ENCODE measurements around the gene COX7A2.

GRCh38 chr6:75230484-75231325, 12.9 kb downstream of the COX7A2 start:
- TF ChIP-seq, protein P1, sequence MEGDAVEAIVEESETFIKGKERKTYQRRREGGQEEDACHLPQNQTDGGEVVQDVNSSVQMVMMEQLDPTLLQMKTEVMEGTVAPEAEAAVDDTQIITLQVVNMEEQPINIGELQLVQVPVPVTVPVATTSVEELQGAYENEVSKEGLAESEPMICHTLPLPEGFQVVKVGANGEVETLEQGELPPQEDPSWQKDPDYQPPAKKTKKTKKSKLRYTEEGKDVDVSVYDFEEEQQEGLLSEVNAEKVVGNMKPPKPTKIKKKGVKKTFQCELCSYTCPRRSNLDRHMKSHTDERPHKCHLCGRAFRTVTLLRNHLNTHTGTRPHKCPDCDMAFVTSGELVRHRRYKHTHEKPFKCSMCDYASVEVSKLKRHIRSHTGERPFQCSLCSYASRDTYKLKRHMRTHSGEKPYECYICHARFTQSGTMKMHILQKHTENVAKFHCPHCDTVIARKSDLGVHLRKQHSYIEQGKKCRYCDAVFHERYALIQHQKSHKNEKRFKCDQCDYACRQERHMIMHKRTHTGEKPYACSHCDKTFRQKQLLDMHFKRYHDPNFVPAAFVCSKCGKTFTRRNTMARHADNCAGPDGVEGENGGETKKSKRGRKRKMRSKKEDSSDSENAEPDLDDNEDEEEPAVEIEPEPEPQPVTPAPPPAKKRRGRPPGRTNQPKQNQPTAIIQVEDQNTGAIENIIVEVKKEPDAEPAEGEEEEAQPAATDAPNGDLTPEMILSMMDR (IDR thresholded peaks at IDR 0.05) = peak; percentile 84
- TF ChIP-seq TCF7L2 (IDR thresholded peaks at IDR 0.05; ENCODE audit: low read depth, low read length) (no peak), POLR2AphosphoS5 (IDR thresholded peaks at IDR 0.05; ENCODE audit: low read depth, low read length) (no peak), SIN3A (IDR thresholded peaks at IDR 0.05; ENCODE audit: borderline replicate concordance, insufficient read depth, low read depth, low read length) (no peak)
- TF ChIP-seq, protein P2, sequence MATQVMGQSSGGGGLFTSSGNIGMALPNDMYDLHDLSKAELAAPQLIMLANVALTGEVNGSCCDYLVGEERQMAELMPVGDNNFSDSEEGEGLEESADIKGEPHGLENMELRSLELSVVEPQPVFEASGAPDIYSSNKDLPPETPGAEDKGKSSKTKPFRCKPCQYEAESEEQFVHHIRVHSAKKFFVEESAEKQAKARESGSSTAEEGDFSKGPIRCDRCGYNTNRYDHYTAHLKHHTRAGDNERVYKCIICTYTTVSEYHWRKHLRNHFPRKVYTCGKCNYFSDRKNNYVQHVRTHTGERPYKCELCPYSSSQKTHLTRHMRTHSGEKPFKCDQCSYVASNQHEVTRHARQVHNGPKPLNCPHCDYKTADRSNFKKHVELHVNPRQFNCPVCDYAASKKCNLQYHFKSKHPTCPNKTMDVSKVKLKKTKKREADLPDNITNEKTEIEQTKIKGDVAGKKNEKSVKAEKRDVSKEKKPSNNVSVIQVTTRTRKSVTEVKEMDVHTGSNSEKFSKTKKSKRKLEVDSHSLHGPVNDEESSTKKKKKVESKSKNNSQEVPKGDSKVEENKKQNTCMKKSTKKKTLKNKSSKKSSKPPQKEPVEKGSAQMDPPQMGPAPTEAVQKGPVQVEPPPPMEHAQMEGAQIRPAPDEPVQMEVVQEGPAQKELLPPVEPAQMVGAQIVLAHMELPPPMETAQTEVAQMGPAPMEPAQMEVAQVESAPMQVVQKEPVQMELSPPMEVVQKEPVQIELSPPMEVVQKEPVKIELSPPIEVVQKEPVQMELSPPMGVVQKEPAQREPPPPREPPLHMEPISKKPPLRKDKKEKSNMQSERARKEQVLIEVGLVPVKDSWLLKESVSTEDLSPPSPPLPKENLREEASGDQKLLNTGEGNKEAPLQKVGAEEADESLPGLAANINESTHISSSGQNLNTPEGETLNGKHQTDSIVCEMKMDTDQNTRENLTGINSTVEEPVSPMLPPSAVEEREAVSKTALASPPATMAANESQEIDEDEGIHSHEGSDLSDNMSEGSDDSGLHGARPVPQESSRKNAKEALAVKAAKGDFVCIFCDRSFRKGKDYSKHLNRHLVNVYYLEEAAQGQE (IDR thresholded peaks at IDR 0.05; ENCODE audit: insufficient read depth in 1 of 2, low read depth in 2 of 2, low read length in 1 of 2) = no peak
